HepG2 (cell line): Measurements from ENCODE around the gene DNAJB8. TPM values are rescaled to one million over a fixed set of nuclear protein-coding genes. Genes with fewer than 3 reads are reported as not detected.

Experiments used
- ATAC-seq: fragments of 200-7000 bp; cut with Tn5 transposase; 3 replicates; pipeline ENCODE4 v1.9.1; 2020; ENCODE audit warnings: mild to moderate bottlenecking, moderate library complexity
- BruUV-seq: library from RNA; stranded (reverse); fragments of 400-500 nt; replicated peaks from 2 replicates; lab custom pipeline; 2021; lab: Mats Ljungman, UMichigan
- CTCF ChIA-PET: fragments of 300-600 bp; formaldehyde crosslinking; extraction: SDS; loops from one replicate; lab custom pipeline; 2021; ENCODE audit warnings: low total read pairs, inconsistent platforms, low intra/inter-chr PET ratio; lab: Yijun Ruan, JAX
- POLR2A ChIA-PET: fragments of 350-600 bp; sonication (Branson Sonifier 250); formaldehyde crosslinking; loops from one replicate; lab custom pipeline; 2020; ENCODE audit warnings: antibody characterized with exemption, inconsistent platforms; lab: Yijun Ruan, JAX
- DNase-seq: peaks from one replicate; pipeline ENCODE4 v3.0.0-alpha.2; 2015; ENCODE audit warnings: low spot score
- FAIRE-seq: peaks from 3 replicates; lab custom pipeline; 2011; peaks lifted over from hg19 to GRCh38; lab: Jason Lieb, UNC
- H2AFZ ChIP-seq: one replicate; pipeline ENCODE4 v1.6.1; 2011; ENCODE audit warnings: low read length, inconsistent platforms
- H3K27ac ChIP-seq: fragments of 300-600 bp; 3 replicates; pipeline ENCODE4 v1.8.0; 2011; ENCODE audit warnings: mixed run types, mild to moderate bottlenecking, mixed read lengths, low read length, inconsistent platforms; ENCODE audit not compliant: insufficient read depth; ENCODE audit errors: extremely low read length
- H3K27me3 ChIP-seq, 2 experiments: fragments of 200-600 bp in 1 of 2; 2 replicates in 1 of 2; 3 replicates in 1 of 2; pipeline versions ENCODE4 v1.6.0 to v1.8.0; 2011; ENCODE audit warnings: low read length in 2 of 2, mild to moderate bottlenecking in 2 of 2, moderate library complexity in 2 of 2, inconsistent platforms in 1 of 2; ENCODE audit not compliant: insufficient read depth in 2 of 2, control insufficient read depth in 1 of 2
- H3K36me3 ChIP-seq, 2 experiments: fragments of 200-600 bp in 1 of 2; replicated peaks in 1 of 2; 2 replicates in 1 of 2; 3 replicates in 1 of 2; pipeline versions ENCODE4 v1.5.1 to v1.8.0; 2011; ENCODE audit warnings: low read length in 2 of 2, inconsistent platforms in 1 of 2; ENCODE audit not compliant: insufficient read depth in 2 of 2, control insufficient read depth in 1 of 2
- H3K4me1 ChIP-seq: 2 replicates; pipeline ENCODE4 v1.5.1; 2012; ENCODE audit warnings: low read length, inconsistent platforms; ENCODE audit not compliant: insufficient read depth
- H3K4me2 ChIP-seq: 2 replicates; pipeline ENCODE4 v1.6.0; 2011; ENCODE audit warnings: low read depth, low read length, inconsistent platforms
- H3K4me3 ChIP-seq, 3 experiments: fragments of 200-600 bp in 1 of 3; sonication (generic), shearing (Covaris generic) in 1 of 3; replicated peaks in 1 of 3; 2 replicates each; pipeline ENCODE4 v1.5.1; 2011 to 2016; ENCODE audit warnings: low read length in 3 of 3, inconsistent platforms in 2 of 3, low read depth in 2 of 3, mild to moderate bottlenecking in 2 of 3, control low read depth in 1 of 3, mixed read lengths in 1 of 3; ENCODE audit not compliant: insufficient read depth in 1 of 3
- H3K79me2 ChIP-seq: one replicate; pipeline ENCODE4 v1.6.1; 2011; ENCODE audit warnings: low read length, inconsistent platforms; ENCODE audit not compliant: insufficient read depth
- H3K9ac ChIP-seq: 2 replicates; pipeline ENCODE4 v1.6.0; 2011; ENCODE audit warnings: mild to moderate bottlenecking, low read depth, low read length, inconsistent platforms; ENCODE audit not compliant: insufficient read depth
- H3K9me3 ChIP-seq: 2 replicates; pipeline ENCODE4 v1.5.1; 2012; ENCODE audit warnings: mild to moderate bottlenecking, low read length
- H4K20me1 ChIP-seq: 2 replicates; pipeline ENCODE4 v1.6.0; 2011; ENCODE audit warnings: inconsistent platforms, mild to moderate bottlenecking, low read length, moderate library complexity; ENCODE audit not compliant: insufficient read depth
- EED ChIP-seq: sonication (generic); formaldehyde crosslinking; IDR thresholded peaks from 2 replicates; pipeline ENCODE4 v1.5.0; 2020; ENCODE audit warnings: mild to moderate bottlenecking, missing genetic modification reagents
- PPARG ChIP-seq: conservative IDR thresholded peaks from 2 replicates; pipeline ENCODE4 v1.6.1; 2016; ENCODE audit warnings: missing biosample characterization, missing genetic modification reagents
- ZFP1 ChIP-seq: IDR thresholded peaks from 2 replicates; pipeline ENCODE4 v1.6.1; 2016
- WGBS: methylation state at CpG from one replicate; pipeline ENCODE4 v1.1.6; 2017; ENCODE audit warnings: low lambda C conversion rate; 5-methylcytosine and 5-hydroxymethylcytosine counted together
- in situ Hi-C: cut with HindIII; loops from 2 replicates; pipeline ENCODE4 v1.10.0; 2017; ENCODE audit warnings: low pct_unique_long_range_greater_than_20kb; ENCODE audit not compliant: extremely low pct_ligation_motif_present
- intact Hi-C: fragments of 100-400 bp; cut with micrococcal nuclease; formaldehyde crosslinking; loops from one replicate; pipeline ENCODE4 v1.10.0; 2022; ENCODE audit not compliant: unreplicated experiment
- polyA plus RNA-seq, 8 experiments: library from polyadenylated mRNA; depleted of rRNA in 3 of 8; stranded (reverse) in 7 of 8; unstranded in 1 of 8; fragments of >200 nt; fragmentation: Illumina TruSeq in 4 of 8; extraction: Trizol in 4 of 8; gene quantifications; 2 replicates each; pipeline versions ENCODE4 v1.2.1 to v1.2.3, GENCODE V29; 2011 to 2016; ENCODE audit warnings: low read depth in 4 of 8, missing spikeins in 1 of 8, mixed read lengths in 1 of 8; ENCODE audit not compliant: insufficient read depth in 1 of 8
- total RNA-seq, 5 experiments: library from RNA; depleted of rRNA; stranded (reverse); fragments of >200 nt; fragmentation: Illumina TruSeq; extraction: Trizol; gene quantifications; 2 replicates each; pipeline ENCODE4 v1.2.3, GENCODE V29; 2016; ENCODE audit warnings: low read depth in 1 of 5
- TF ChIP-seq, protein P1 (sequence below): sonication (generic); formaldehyde crosslinking; IDR thresholded peaks from 2 replicates; pipeline ENCODE4 v1.4.0; 2020; ENCODE audit warnings: missing genetic modification reagents
- TF ChIP-seq, protein P2 (sequence below): sonication (generic); formaldehyde crosslinking; IDR thresholded peaks from 2 replicates; pipeline ENCODE4 v1.5.1; 2020; ENCODE audit warnings: mild to moderate bottlenecking, missing genetic modification reagents, moderate library complexity
- TF ChIP-seq, protein P3 (sequence below): sonication (generic); formaldehyde crosslinking; IDR thresholded peaks from 2 replicates; pipeline ENCODE4 v1.5.1; 2020; ENCODE audit warnings: mild to moderate bottlenecking, missing genetic modification reagents, borderline replicate concordance

Gene DNAJB8
- total and polyA plus RNA-seq, 2 of the 13 experiments (the other 11 are each of a cell fraction or from before 2014, with no cell fraction given): not detected

DNA sequence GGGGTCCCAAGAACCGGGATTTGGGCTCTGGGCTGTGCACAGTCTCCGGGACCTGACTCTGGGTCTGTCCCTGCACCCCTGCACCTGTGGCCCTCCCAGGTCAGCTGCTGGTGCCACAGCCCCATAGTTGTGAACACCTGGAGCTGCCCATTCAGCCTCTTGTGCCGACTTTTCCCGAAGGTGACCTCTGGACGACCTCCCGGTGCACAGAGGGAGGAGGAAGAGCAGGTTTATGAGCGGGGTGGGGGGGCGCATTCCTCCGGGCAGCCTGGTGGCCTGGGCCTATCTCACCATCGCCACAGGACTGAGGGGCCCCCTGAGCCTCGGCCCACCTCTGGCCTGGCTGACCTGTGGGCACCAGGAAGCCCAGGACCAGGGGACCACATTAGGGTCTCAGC is 45.3 kb downstream of the DNAJB8 start (continued):
- TF ChIP-seq, protein P1, sequence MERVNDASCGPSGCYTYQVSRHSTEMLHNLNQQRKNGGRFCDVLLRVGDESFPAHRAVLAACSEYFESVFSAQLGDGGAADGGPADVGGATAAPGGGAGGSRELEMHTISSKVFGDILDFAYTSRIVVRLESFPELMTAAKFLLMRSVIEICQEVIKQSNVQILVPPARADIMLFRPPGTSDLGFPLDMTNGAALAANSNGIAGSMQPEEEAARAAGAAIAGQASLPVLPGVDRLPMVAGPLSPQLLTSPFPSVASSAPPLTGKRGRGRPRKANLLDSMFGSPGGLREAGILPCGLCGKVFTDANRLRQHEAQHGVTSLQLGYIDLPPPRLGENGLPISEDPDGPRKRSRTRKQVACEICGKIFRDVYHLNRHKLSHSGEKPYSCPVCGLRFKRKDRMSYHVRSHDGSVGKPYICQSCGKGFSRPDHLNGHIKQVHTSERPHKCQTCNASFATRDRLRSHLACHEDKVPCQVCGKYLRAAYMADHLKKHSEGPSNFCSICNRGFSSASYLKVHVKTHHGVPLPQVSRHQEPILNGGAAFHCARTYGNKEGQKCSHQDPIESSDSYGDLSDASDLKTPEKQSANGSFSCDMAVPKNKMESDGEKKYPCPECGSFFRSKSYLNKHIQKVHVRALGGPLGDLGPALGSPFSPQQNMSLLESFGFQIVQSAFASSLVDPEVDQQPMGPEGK (CRISPR knock-in tag): 0 out of 2 replicates have a peak, but pooled peaks have one; percentile 21

DNA sequence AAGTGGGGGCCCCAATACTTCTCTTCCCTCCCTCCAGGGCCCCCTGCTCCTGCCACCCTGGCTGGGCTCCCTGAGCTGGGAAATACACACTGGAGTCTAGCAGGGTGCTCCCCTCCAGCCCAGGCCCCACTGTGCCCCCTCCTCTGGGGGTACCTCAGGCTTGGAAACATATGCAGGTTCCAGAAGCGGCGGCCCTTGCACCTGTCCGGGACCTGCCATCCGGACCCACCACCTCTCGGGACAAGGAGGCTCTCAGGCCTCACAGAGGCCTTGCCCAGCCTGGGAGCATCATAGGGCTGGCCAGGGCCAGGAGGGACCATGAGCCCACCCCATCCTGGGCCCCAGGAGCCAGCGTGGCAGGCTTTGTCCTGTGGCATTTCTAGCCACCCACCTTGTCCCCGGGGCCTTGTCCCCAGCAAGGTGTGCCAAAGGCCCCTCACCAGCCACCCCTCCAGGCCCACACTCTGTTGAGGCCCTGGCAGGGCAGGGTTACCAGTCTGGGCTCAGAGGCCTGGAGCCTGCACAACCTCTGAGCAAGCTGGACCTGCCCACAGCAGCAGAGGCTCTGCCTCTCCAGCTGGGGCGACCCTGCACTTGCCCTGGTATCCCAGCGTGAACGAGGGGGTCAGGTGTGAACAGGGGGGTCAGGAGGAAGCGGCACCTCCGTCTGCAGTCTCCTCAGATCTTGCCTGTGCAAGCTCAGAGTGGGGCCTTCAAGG is 45.8 kb downstream of the DNAJB8 start:
- Histone ChIP-seq H3K36me3 (no peaks in the 10 kb centered on the region), H3K79me2 (no peaks in the 10 kb centered on the region), H2AFZ (no peak overlapping the region), H3K9ac (0 out of 2 replicates have a peak overlapping the region, but pooled peaks have one; percentile 15), H3K4me1 (peaks cover 26% of the 10 kb centered on the region), H4K20me1 (no peaks in the 10 kb centered on the region), H3K27me3 (no peaks in the 10 kb centered on the region; a peak in 1 of 5 replicates), H3K27ac (no peak overlapping the region), H3K4me2 (no peak overlapping the region; the same call in 1 of the 2 replicates), H3K4me3 (no peak overlapping the region), H3K9me3 (no peaks in the 10 kb centered on the region)
- WGBS: 60% methylated on average over 3 of the region's 12 CpGs
- DNase-seq: no peak
- intact Hi-C loops (loop anchor here (10.0 kb wide), 1 partner anchor 164 kb away; no protein-coding TSS in a partner anchor), in situ Hi-C loops (no loop called here)
- no peak for FAIRE-seq
- ChIA-PET CTCF (no interaction called here), POLR2A (no interaction called here)
- TF ChIP-seq PPARG (CRISPR knock-in tag) (no peak), EED (0 out of 2 replicates have a peak, but pooled peaks have one; percentile 32), ZFP1 (CRISPR knock-in tag) (no peak)
- TF ChIP-seq, protein P2, sequence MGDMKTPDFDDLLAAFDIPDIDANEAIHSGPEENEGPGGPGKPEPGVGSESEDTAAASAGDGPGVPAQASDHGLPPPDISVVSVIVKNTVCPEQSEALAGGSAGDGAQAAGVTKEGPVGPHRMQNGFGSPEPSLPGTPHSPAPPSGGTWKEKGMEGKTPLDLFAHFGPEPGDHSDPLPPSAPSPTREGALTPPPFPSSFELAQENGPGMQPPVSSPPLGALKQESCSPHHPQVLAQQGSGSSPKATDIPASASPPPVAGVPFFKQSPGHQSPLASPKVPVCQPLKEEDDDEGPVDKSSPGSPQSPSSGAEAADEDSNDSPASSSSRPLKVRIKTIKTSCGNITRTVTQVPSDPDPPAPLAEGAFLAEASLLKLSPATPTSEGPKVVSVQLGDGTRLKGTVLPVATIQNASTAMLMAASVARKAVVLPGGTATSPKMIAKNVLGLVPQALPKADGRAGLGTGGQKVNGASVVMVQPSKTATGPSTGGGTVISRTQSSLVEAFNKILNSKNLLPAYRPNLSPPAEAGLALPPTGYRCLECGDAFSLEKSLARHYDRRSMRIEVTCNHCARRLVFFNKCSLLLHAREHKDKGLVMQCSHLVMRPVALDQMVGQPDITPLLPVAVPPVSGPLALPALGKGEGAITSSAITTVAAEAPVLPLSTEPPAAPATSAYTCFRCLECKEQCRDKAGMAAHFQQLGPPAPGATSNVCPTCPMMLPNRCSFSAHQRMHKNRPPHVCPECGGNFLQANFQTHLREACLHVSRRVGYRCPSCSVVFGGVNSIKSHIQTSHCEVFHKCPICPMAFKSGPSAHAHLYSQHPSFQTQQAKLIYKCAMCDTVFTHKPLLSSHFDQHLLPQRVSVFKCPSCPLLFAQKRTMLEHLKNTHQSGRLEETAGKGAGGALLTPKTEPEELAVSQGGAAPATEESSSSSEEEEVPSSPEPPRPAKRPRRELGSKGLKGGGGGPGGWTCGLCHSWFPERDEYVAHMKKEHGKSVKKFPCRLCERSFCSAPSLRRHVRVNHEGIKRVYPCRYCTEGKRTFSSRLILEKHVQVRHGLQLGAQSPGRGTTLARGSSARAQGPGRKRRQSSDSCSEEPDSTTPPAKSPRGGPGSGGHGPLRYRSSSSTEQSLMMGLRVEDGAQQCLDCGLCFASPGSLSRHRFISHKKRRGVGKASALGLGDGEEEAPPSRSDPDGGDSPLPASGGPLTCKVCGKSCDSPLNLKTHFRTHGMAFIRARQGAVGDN (CRISPR knock-in tag): 0 out of 2 replicates have a peak, but pooled peaks have one; percentile 6
- TF ChIP-seq, protein P3, sequence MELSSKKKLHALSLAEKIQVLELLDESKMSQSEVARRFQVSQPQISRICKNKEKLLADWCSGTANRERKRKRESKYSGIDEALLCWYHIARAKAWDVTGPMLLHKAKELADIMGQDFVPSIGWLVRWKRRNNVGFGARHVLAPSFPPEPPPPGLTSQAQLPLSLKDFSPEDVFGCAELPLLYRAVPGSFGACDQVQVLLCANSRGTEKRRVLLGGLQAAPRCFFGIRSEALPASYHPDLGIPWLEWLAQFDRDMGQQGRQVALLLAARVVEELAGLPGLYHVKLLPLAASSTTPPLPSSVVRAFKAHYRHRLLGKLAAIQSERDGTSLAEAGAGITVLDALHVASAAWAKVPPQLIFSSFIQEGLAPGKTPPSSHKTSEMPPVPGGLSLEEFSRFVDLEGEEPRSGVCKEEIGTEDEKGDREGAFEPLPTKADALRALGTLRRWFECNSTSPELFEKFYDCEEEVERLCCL (CRISPR knock-in tag): no peak
- peak; percentile 23 for ATAC-seq
- no TSS peak for BruUV-seq
